Right atrium auricular region (tissue), 2 donors: Measurements from ENCODE around the gene CSK. TPM values are rescaled to one million over a fixed set of nuclear protein-coding genes. Genes with fewer than 3 reads are reported as not detected.

Experiments used
- DNase-seq: peaks from one replicate; pipeline ENCODE4 v3.0.0-alpha.2; 2019; ENCODE audit warnings: low spot score
- H3K27ac ChIP-seq, 2 donors: fragments of 200-600 bp; sonication (generic); 1 replicate in 1 of 2; 2 replicates in 1 of 2; pipeline ENCODE4 v1.5.1; 2016 to 2019
- H3K27me3 ChIP-seq, 2 donors: fragments of 200-600 bp; sonication (generic); one replicate each; pipeline versions ENCODE4 v1.5.1 to v1.6.0; 2017 to 2019
- H3K36me3 ChIP-seq: fragments of 200-600 bp; sonication (generic); one replicate; pipeline ENCODE4 v1.5.1; 2016
- H3K4me1 ChIP-seq, 2 donors: fragments of 200-600 bp; sonication (generic); one replicate each; pipeline versions ENCODE4 v1.5.1 to v1.6.0; 2017 to 2019
- H3K4me3 ChIP-seq, 2 donors: fragments of 200-600 bp; sonication (generic); 1 replicate in 1 of 2; 2 replicates in 1 of 2; pipeline ENCODE4 v1.5.1; 2017 to 2019; ENCODE audit warnings: mild to moderate bottlenecking in 1 of 2, moderate library complexity in 1 of 2
- H3K9me3 ChIP-seq, 2 donors: fragments of 200-600 bp; sonication (generic); one replicate each; pipeline ENCODE4 v1.5.1; 2019
- total RNA-seq, 2 donors: library from RNA; depleted of rRNA; stranded (reverse); fragments of >200 nt; gene quantifications; one replicate each; pipeline ENCODE4 v1.1.0, GENCODE V29; 2016
- TF ChIP-seq, protein P1 (sequence below), 2 donors: fragments of 200-600 bp; sonication (generic); IDR thresholded peaks; one replicate each; pipeline ENCODE4 v1.5.1; 2019; ENCODE audit warnings: antibody characterized with exemption in 2 of 2

The CSK gene
- total RNA-seq, 2 donors from 2014 or later, result 25.6 to 26.8 TPM

DNA sequence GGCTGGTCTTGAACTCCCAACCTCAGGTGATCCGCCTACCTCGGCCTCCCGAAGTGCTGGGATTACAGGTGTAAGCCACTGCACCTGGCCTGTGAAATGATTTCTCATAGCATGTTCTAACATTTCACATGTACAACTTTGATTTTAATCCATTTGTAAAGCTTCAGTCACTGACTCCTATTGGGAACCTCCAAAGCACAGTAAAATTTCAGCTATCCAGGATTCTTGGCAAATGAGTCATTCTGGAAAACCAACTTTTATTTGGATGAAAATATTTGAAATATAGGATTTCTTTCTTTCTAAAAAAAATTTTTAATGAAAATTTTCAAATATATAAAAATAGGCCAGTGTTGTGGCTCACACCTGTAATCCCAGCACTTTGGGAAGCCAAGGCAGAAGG, 28.1 kb downstream of the CSK start:
- Histone ChIP-seq H3K4me1 (peaks cover 0 to 10% of the 10 kb centered on the region in 2 donors), H3K27ac (no peak overlapping the region), H3K4me3 (no peak overlapping the region), H3K36me3 (no peaks in the 10 kb centered on the region), H3K27me3 (no peaks in the 10 kb centered on the region), H3K9me3 (no peaks in the 10 kb centered on the region)
- DNase-seq, result no peak
- TF ChIP-seq, protein P1, sequence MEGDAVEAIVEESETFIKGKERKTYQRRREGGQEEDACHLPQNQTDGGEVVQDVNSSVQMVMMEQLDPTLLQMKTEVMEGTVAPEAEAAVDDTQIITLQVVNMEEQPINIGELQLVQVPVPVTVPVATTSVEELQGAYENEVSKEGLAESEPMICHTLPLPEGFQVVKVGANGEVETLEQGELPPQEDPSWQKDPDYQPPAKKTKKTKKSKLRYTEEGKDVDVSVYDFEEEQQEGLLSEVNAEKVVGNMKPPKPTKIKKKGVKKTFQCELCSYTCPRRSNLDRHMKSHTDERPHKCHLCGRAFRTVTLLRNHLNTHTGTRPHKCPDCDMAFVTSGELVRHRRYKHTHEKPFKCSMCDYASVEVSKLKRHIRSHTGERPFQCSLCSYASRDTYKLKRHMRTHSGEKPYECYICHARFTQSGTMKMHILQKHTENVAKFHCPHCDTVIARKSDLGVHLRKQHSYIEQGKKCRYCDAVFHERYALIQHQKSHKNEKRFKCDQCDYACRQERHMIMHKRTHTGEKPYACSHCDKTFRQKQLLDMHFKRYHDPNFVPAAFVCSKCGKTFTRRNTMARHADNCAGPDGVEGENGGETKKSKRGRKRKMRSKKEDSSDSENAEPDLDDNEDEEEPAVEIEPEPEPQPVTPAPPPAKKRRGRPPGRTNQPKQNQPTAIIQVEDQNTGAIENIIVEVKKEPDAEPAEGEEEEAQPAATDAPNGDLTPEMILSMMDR (IDR thresholded peaks at IDR 0.05), result no peak

- Histone ChIP-seq H3K27me3 (no peaks in the 10 kb centered on the region), H3K4me3 (peak within 1 kb of the TSS; percentile 33 to 43), H3K9me3 (no peaks in the 10 kb centered on the region), H3K4me1 (peaks cover 0 to 31% of the 10 kb centered on the region in 2 donors), H3K36me3 (no peaks in the 10 kb centered on the region), H3K27ac (peak within 1 kb of the TSS; percentile 83 to 86)
- TF ChIP-seq, protein P1 (IDR thresholded peaks at IDR 0.05), result no peak
- DNase-seq, result no peak
Observed at GRCh38 chr15:74812533-74812932, 30.7 kb downstream of the CSK start, which contains the start of gene LMAN1L. Gene LMAN1L (plus strand): TSS chr15:74812835. CDS start chr15:74812855, 20 bp downstream.

DNA sequence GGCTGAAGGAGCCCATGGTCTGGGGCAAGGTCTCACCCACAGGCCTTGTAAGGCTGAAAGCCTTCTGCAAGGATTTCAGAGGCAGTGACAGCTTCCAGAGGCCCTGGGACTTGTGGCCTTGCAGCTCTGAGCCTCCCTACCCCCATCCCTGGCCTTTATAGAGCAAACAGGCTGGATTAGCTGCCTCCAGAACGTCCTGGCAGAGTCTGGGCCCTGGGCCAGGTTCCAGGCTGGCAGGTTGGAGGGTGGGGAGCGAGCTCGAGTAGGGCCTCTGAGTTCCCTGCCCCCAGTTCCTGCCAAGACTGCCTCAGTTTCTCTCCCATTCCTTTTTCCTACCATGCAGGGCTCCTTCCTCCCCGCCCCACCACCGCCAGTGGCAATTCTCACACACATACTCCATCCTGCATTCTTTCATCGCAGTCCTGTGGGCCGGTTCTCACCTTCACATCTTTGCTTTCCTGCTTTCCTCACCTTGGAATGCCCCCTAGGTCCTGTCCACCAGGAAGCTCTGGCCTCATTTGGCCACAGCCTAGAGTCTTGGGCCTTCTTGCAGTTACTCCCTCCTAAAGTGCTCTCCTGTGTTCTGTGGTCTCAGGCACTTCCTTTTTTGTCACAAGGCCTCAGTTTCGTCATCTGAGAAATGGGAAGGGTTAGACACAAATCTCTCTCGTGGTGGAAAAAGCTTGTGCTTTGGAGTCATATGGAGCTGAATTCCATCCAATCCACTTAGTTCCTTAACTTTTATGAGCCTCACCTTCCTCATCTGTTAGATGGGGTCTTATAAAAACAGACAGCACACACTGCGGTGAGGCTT, 33.4 kb downstream of the CSK start:
- Histone ChIP-seq H3K27ac (peak overlapping the region; percentile 83 to 86), H3K27me3 (no peaks in the 10 kb centered on the region), H3K4me1 (peaks cover 0 to 42% of the 10 kb centered on the region in 2 donors), H3K36me3 (no peaks in the 10 kb centered on the region), H3K9me3 (no peaks in the 10 kb centered on the region), H3K4me3 (no peak overlapping the region)
- DNase-seq, result no peak
- TF ChIP-seq, protein P1 (IDR thresholded peaks at IDR 0.05), result no peak

DNA sequence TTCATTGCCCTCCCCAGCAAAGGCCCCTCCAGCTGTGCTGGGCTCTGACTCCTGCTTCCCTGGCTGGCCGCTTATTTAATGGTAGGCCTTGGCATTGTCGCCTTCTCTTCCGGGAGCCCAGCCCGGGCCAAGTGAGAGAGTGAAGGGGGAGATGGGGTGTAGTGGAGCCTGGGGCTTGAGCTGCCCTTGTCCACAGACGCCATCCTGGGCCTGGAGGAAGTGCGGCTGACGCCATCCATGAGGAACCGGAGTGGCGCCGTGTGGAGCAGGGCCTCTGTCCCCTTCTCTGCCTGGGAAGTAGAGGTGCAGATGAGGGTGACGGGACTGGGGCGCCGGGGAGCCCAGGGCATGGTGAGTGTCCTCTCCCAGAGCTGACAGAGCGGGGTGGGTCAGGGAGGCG, 34.1 kb downstream of the CSK start:
- peaks cover 0 to 49% of the 10 kb centered on the region in 2 donors for H3K4me1 ChIP-seq
- no peak overlapping the region for H3K4me3 ChIP-seq
- TF ChIP-seq, protein P1 (IDR thresholded peaks at IDR 0.05), result no peak
- no peak for DNase-seq
- H3K27me3 ChIP-seq, result no peaks in the 10 kb centered on the region
- H3K36me3 ChIP-seq, result no peaks in the 10 kb centered on the region
- peak overlapping the region; percentile 83 to 86 for H3K27ac ChIP-seq
- H3K9me3 ChIP-seq, result no peaks in the 10 kb centered on the region

DNA sequence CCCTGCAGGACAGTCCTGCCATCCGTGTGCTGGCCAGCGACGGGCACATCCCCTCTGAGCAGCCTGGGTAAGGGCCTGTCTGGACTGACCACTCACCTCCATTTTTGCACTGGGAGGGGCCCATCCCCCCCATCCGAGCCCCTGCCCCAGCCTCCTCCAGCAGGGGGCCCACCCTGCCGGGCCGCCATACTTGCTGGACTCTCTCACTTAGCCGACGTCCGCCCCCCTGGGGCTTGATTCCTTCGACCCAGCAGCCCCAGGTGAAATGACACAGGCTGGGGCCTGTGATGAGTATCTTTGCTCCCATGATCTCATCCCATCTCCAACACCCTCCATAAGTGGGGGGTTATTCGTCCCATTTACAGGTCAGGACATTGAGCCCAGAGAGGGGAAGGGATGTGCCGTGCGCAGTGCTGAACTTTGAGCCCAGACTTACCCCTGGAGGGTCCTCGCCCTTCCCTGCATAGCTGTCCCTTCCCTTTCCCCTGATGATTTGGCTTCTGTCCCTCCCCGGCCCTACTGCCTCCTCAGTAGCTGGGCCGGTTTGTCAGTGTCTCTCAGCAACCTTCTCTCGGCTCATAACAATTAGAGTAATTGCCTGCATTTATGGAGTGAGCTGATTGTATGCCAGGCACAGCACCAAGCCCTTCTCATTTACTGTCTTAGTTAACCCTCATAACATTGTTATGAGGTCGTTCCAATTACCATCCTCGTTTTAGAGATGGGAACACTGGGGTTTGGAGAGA, 34.9 kb downstream of the CSK start:
- no peaks in the 10 kb centered on the region for H3K9me3 ChIP-seq
- H3K27ac ChIP-seq, result peak overlapping the region; percentile 83 to 86
- TF ChIP-seq, protein P1 (IDR thresholded peaks at IDR 0.05), result no peak
- H3K4me1 ChIP-seq, result peaks cover 0 to 53% of the 10 kb centered on the region in 2 donors
- H3K36me3 ChIP-seq, result no peaks in the 10 kb centered on the region
- H3K27me3 ChIP-seq, result no peaks in the 10 kb centered on the region
- DNase-seq, result no peak
- H3K4me3 ChIP-seq, result no peak overlapping the region
